COR-L47 (cell line): ENCODE data around the gene GLRX5.
"Not testable (repeated sequence)": the region's sequence is repeated elsewhere in the genome, so short reads cannot be mapped to it uniquely, and the experiment has no call there.

Source experiments
- DNase-seq: peaks from one replicate; lab custom pipeline; 2025; lab: John Stamatoyannopoulos, UW

GLRX5 gene

DNA sequence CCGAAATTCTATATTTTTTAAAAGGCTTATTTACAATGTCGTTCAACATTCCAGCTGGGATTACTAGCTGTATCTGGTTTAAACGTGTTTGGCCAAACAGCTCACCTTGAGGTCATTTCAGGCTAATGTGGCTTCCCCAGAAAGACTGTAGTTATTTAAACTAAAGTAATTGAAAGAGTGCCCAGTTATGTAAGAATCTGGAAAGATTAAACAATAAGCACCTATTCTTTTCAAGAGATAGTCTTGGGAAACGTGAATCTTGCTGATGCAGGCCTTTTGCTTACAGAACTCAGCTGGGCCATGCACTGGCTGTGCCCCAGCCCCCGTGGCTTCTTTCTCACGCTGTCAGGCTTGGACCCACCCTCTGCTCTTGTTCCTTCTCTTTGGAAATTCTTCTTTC is 24.4 kb downstream of the GLRX5 start:
- no peak for DNase-seq

- DNase-seq, result peak; percentile 95
Observed at GRCh38 chr14:95561001-95561412, 26.2 kb downstream of the GLRX5 start.

DNA sequence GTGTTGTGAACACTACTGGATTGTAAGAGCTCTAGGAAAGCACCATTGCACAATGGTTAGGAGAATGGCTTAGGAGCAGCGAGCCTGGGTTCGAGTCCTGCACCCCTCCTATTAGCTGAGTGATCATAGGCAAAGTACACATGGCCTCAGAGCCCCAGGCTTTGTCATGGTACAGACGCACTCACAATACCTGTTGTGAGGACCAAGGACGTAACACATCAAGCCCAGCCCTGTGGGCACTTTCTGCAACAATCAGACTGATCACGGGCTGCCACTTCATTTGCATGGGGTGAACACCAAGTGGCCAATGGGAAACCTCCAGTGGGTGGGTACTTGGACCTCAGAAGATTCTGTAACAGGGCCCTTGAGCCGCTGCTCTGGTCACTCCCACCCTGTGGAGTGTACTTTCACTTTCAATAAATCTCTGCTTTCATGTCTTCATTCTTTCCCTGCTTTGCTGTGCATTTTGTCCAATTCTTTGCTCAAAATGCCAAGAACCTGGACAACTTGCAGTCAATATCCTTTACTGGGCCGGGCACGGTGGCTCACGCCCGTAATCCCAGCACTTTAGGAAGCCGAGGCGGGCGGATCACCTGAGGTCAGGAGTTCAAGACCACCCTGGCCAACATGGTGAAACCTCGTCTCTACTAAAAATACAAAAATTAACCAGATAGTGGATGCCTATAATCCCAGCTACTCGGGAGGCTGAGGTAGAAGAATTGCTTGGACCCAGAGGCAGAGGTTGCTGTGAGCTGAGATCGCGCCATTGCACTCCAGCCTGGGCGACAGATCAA is 28.2 kb downstream of the GLRX5 start:
- DNase-seq, result no peak

GRCh38 chr14:95564060-95564459 is 29.2 kb downstream of the GLRX5 start:
- DNase-seq, result no peak

- DNase-seq, result no peak
Observed at GRCh38 chr14:95569440-95569839, 34.6 kb downstream of the GLRX5 start.

- no peak for DNase-seq
Observed at GRCh38 chr14:95573313-95573712, 38.5 kb downstream of the GLRX5 start.

- DNase-seq, result no peak
Observed at GRCh38 chr14:95575840-95576473, 41.1 kb downstream of the GLRX5 start.

DNA sequence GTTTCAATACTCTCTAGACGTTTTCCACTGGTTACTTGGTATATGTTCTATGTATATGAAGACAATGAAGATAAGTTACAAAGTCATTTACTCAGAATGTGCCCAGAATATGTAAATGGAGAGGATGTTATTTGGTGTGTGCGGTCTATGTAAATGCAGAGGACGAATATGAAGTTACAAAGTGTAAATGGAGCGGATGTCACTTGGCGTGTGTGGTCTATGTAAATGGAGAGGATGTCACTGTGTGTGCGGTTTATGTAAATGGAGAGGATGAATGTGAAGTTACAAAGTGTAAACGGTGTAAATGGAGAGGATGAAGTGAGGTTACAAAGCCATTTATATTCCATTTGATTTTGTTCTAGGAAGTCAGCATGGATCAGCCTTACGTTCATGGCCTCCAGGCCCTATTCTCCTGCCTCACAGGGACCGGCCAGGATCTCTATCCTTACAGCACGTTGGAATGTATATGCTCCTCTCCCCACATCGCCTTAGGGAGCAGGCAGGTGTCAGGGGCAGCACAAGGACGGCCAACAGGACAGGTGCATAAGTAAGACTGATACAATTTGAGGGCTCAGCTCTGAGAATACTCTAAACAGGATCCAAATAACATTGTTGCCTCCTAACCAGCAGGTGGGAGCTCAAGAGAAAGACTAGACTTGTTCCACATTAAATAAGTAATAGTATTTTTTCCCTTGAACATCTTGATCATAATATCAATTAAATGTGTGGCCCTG is 42.4 kb downstream of the GLRX5 start:
- DNase-seq, result no peak

DNA sequence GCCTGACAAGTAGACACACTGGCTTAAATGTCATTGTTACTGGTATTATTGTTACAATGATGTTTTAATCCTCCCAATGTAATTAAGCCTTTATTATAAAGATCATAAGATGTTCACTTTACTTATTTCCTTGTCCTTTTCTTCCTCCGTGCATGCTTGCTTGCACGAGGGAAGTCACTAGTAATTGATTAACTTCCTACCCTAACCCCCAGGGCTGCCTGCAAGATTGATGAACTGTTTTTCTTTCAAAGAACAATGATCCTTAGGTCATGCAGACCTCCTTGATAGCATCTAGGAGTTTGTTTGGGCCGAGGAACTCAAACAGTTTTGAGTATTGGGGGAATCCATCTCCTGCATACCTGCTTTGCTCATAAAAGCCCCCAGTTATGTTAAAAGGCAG is 43.0 kb downstream of the GLRX5 start:
- no peak for DNase-seq

DNA sequence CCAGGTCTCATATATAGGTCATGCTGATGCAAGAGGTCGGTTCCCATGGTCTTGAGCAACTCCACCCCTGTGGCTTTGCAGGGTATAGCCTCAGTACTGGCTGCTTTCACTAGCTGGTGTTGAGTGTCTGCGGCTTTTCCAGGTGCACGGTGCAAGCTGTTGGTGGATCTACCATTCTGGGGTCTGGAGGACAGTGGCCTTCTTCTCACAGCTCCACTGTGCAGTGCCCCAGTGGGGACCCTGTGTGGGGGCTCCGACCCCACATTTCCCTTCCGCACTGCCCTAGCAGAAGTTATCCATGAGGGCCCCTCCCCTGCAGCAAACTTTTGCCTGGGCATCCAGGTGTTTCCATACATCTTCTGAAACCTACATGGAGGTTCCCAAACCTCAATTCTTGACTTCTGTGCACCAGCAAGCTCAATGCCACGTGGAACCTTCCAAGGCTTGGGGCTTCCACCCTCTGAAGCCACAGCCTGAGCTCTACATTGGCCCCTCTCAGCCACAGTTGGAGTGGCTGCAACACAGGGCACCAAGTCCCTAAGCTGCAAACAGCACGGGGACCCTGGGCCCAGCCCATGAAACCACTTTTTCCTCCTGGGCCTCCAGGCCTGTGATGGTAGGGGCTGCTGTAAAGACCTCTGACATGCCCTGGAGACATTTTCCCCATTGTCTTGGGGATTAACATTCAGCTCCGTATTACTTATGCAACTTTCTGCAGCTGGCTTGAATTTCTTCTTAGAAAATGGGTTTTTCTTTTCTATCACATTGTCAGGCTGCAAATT is 49.2 kb downstream of the GLRX5 start:
- not testable (repeated sequence) for DNase-seq

DNA sequence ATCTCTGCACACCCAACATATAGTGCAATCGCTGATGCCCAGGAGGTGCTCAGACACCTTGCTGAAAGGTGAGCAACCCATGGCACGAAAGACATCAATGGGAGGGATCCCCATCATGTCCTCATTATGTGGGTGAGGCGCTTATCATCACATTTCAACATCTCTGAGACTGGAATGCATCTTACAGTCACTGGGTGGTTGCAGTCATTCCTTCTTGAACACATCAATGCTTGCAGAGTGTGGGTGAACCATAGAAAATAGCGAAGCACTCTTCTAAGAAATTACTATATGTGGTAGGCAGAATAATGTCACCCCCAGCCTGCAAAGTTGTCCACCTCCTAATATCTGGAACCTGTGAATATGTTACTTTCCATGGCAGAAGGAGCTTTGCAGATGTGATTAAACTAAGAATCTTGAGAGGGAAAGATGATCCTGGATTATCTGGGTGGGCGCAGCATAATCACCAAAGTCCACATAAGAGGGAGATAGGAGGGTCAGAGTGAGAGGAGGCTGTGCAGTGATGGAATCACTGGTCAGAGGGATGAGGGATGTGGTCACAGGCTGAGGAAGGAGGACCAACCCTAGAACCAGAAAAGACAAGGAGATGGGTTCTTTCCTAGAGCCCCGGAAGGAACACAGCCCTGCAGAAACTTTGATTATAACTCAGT is 51.2 kb downstream of the GLRX5 start:
- no peak for DNase-seq

- DNase-seq, result not testable (repeated sequence)
Observed at GRCh38 chr14:95591182-95591581, 56.3 kb downstream of the GLRX5 start.
